Measurements from ENCODE around the gene DDX51.

- TF ChIP-seq EZH2 (IDR thresholded peaks at IDR 0.05; ENCODE audit: low read depth) = no peak
- TF ChIP-seq, protein P1, sequence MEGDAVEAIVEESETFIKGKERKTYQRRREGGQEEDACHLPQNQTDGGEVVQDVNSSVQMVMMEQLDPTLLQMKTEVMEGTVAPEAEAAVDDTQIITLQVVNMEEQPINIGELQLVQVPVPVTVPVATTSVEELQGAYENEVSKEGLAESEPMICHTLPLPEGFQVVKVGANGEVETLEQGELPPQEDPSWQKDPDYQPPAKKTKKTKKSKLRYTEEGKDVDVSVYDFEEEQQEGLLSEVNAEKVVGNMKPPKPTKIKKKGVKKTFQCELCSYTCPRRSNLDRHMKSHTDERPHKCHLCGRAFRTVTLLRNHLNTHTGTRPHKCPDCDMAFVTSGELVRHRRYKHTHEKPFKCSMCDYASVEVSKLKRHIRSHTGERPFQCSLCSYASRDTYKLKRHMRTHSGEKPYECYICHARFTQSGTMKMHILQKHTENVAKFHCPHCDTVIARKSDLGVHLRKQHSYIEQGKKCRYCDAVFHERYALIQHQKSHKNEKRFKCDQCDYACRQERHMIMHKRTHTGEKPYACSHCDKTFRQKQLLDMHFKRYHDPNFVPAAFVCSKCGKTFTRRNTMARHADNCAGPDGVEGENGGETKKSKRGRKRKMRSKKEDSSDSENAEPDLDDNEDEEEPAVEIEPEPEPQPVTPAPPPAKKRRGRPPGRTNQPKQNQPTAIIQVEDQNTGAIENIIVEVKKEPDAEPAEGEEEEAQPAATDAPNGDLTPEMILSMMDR (conservative IDR thresholded peaks at IDR 0.05) = no peak
Measured at GRCh38 chr12:132152953-132153352, 8.8 kb upstream of the DDX51 start.

Data from PC-9 (cell line).